KMS-11 (cell line): Measurements from ENCODE around the gene ZNF385C.

Experiments used
- H2AFZ ChIP-seq: fragments of 200-600 bp; sonication (generic); 2 replicates; pipeline ENCODE4 v1.6.1; 2016; ENCODE audit warnings: antibody characterized with exemption, mixed run types, low read depth
- H3K27ac ChIP-seq: fragments of 200-600 bp; sonication (generic); 2 replicates; pipeline ENCODE4 v1.6.1; 2016; ENCODE audit warnings: mild to moderate bottlenecking, mixed run types
- H3K27me3 ChIP-seq: fragments of 200-600 bp; sonication (generic); 2 replicates; pipeline ENCODE4 v1.6.1; 2017; ENCODE audit warnings: mild to moderate bottlenecking, low read depth, mixed run types, moderate library complexity; ENCODE audit not compliant: insufficient read depth
- H3K36me3 ChIP-seq: fragments of 200-600 bp; sonication (generic); 2 replicates; pipeline ENCODE4 v1.6.1; 2017; ENCODE audit warnings: mild to moderate bottlenecking, mixed run types; ENCODE audit not compliant: insufficient read depth
- H3K4me1 ChIP-seq: fragments of 200-600 bp; sonication (generic); 2 replicates; pipeline ENCODE4 v1.6.1; 2016; ENCODE audit warnings: mild to moderate bottlenecking, low read depth, mixed run types; ENCODE audit not compliant: poor library complexity, severe bottlenecking
- H3K4me2 ChIP-seq: fragments of 200-600 bp; sonication (generic); 2 replicates; pipeline ENCODE4 v1.7.0; 2016; ENCODE audit warnings: mild to moderate bottlenecking, mixed run types
- H3K4me3 ChIP-seq: fragments of 200-600 bp; sonication (generic); IDR thresholded peaks from 2 replicates; pipeline ENCODE4 v1.6.1; 2017; ENCODE audit warnings: low read depth, low read length, mixed read lengths; ENCODE audit not compliant: insufficient read depth
- H3K79me2 ChIP-seq: fragments of 200-600 bp; sonication (generic); 2 replicates; pipeline ENCODE4 v1.6.1; 2016; ENCODE audit warnings: low read depth, mixed run types; ENCODE audit not compliant: insufficient read depth
- H3K9ac ChIP-seq: fragments of 200-600 bp; sonication (generic); 2 replicates; pipeline ENCODE4 v1.6.1; 2016; ENCODE audit warnings: mild to moderate bottlenecking, mixed run types
- H4K20me1 ChIP-seq: fragments of 200-600 bp; sonication (generic); 2 replicates; pipeline ENCODE4 v1.6.1; 2016; ENCODE audit warnings: mild to moderate bottlenecking, mixed run types; ENCODE audit not compliant: insufficient read depth
- TF ChIP-seq, protein P1 (sequence below): fragments of 200-600 bp; sonication (generic); conservative IDR thresholded peaks from 2 replicates; pipeline ENCODE4 v1.6.1; 2017; ENCODE audit warnings: low read depth, mild to moderate bottlenecking, antibody characterized with exemption, low read length, moderate library complexity, mixed read lengths

The ZNF385C gene

DNA sequence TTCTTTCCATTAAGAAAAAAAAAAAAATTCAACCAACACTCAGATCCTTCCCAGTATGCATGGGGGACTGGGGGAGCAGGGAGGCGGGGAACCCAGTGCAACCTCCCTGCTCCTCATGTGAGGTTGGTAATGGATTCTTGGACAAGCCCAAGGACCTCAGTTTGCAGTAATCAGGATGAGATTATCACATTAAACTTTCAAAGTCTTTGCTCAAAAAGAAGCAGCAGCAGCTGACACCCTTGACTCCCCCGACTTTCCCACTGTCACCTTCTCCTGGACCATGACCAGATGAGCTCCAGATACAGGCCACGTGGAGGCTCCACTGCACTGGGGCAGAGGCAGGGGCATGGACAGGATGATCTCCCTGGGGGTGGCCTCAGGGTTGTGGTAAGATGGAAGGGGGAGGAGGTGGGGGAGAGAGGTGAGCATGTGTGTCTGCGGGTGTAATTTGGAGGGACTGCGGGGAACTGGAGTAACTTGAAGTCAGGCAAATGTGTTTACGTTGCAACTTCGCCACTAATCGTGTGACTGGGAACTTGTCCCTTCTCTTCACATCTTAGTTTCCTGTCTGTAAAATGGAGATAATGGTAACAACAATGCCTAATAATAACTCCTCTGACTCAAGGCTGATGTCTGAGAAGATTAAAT, 19.8 kb downstream of the ZNF385C start:
- Histone ChIP-seq H3K79me2 (no peaks in the 10 kb centered on the region), H3K27ac (no peak overlapping the region), H3K27me3 (no peaks in the 10 kb centered on the region; the same call in 1 of the 2 replicates), H3K4me1 (no peaks in the 10 kb centered on the region), H3K4me3 (no peak overlapping the region), H2AFZ (no peak overlapping the region), H3K9ac (no peak overlapping the region), H4K20me1 (no peaks in the 10 kb centered on the region), H3K4me2 (no peak overlapping the region), H3K36me3 (no peaks in the 10 kb centered on the region)
- TF ChIP-seq, protein P1, sequence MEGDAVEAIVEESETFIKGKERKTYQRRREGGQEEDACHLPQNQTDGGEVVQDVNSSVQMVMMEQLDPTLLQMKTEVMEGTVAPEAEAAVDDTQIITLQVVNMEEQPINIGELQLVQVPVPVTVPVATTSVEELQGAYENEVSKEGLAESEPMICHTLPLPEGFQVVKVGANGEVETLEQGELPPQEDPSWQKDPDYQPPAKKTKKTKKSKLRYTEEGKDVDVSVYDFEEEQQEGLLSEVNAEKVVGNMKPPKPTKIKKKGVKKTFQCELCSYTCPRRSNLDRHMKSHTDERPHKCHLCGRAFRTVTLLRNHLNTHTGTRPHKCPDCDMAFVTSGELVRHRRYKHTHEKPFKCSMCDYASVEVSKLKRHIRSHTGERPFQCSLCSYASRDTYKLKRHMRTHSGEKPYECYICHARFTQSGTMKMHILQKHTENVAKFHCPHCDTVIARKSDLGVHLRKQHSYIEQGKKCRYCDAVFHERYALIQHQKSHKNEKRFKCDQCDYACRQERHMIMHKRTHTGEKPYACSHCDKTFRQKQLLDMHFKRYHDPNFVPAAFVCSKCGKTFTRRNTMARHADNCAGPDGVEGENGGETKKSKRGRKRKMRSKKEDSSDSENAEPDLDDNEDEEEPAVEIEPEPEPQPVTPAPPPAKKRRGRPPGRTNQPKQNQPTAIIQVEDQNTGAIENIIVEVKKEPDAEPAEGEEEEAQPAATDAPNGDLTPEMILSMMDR, result no peak

DNA sequence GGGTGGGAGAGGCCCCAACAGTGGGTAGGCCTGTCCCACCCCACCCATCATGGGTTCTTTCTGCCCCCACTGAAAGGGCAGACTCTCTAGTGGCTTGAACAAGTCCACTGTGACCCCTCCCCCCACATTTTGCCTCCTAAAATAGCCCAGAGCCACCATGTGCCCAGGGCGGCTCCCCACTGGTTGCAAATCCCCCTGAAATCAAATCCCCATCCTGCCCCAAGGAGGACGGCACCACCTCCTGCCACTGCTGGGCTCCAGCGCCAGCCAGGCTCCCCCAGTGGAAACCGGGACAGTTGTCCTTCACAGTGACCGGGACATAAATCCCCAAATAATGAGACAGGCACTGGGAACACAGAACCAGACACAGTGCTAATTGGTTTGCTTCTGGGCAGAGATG, 20.5 kb downstream of the ZNF385C start:
- Histone ChIP-seq H3K4me3 (no peak overlapping the region), H3K36me3 (no peaks in the 10 kb centered on the region), H3K79me2 (no peaks in the 10 kb centered on the region), H4K20me1 (no peaks in the 10 kb centered on the region), H3K4me1 (no peaks in the 10 kb centered on the region), H2AFZ (no peak overlapping the region), H3K4me2 (no peak overlapping the region), H3K9ac (no peak overlapping the region), H3K27me3 (no peaks in the 10 kb centered on the region; the same call in 1 of the 2 replicates), H3K27ac (no peak overlapping the region)
- TF ChIP-seq, protein P1, result no peak

DNA sequence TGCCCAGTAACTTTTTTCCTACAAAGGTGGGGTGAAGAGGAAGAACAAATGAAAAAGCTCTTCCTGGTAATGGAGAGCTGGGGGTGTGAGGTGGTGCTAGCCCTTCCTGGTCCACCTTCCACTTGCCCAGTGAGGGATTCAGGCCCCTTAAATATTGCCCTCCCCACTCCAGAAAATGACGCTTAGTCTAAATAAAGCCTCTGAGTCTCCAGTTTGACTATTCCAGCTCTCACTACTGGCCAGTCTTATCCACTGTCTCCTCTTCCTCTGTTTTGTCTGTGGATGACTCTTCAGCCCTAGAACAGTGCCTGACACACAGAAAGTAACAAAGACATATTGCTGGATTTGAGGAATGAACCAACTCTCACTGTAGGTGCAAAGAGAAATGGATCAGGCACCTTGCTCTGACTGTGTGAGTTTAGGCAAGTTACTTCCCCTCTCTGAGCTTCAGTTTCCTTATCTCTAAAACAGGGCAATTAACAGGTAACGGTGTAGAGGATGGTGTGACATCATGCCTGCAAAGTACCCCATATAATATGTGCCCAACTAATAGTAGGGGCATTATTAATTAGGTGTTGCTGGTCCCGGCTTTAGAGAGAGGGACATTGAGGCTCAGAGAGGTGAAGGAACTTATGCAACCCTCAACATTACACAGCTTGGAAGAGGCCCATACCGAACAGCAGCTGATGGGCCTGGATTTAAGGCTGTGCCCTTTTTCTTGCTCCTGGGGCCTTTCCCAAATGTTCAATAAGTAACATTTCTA, 21.3 kb downstream of the ZNF385C start:
- H3K4me1 ChIP-seq, result no peaks in the 10 kb centered on the region
- no peaks in the 10 kb centered on the region for H3K36me3 ChIP-seq
- no peak overlapping the region for H3K27ac ChIP-seq
- no peak overlapping the region for H3K4me3 ChIP-seq
- H3K79me2 ChIP-seq, result no peaks in the 10 kb centered on the region
- no peaks in the 10 kb centered on the region; the same call in 1 of the 2 replicates for H3K27me3 ChIP-seq
- no peak overlapping the region for H2AFZ ChIP-seq
- H3K4me2 ChIP-seq, result no peak overlapping the region
- H3K9ac ChIP-seq, result no peak overlapping the region
- H4K20me1 ChIP-seq, result no peaks in the 10 kb centered on the region
- TF ChIP-seq, protein P1, result no peak

DNA sequence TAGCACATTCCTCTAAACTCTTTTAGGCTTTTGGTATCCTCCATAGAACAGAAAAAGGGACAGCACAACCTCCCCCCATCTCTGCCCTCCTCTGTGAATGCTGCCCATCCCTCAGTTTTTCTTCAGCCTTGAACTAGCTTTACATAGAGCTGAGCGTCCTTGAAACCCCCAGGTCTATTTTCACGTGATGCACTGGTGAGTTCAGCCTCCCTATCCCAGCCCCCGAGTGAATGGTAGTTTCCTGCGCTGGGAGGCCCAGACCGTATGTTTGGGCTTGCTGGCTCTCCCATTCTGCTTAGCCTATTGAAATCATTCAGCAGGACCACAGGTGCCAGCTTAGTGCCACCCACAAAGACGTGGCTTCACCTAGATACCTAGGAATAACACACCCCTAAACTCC, 22.5 kb downstream of the ZNF385C start:
- Histone ChIP-seq H3K27ac (no peak overlapping the region), H3K79me2 (no peaks in the 10 kb centered on the region), H3K9ac (no peak overlapping the region), H4K20me1 (no peaks in the 10 kb centered on the region), H3K4me1 (no peaks in the 10 kb centered on the region), H3K4me2 (no peak overlapping the region), H3K27me3 (peaks cover 7% of the 10 kb centered on the region; the same call in 1 of the 2 replicates), H3K4me3 (no peak overlapping the region), H2AFZ (no peak overlapping the region), H3K36me3 (no peaks in the 10 kb centered on the region)
- TF ChIP-seq, protein P1, result no peak
